Dermis microvascular lymphatic vessel endothelial cell (primary cell): ENCODE results near the gene PTCHD4. TPM values are rescaled to one million over a fixed set of nuclear protein-coding genes. Genes with fewer than 3 reads are reported as not detected.
"Not testable (repeated sequence)": the region's sequence is repeated elsewhere in the genome, so short reads cannot be mapped to it uniquely, and the experiment has no call there.

Experiments used
- DNase-seq, 2 donors: peaks; one replicate each; pipeline versions ENCODE4 v3.0.0 to v3.0.0-alpha.2; 2010; ENCODE audit warnings: low read depth in 2 of 2
- total RNA-seq: library from RNA; depleted of rRNA; stranded (reverse); fragments of >200 nt; gene quantifications from 2 replicates; pipeline ENCODE4 v1.2.1, GENCODE V29; 2014

PTCHD4 gene
- 12.5 and 13.3 TPM in 2 replicates for total RNA-seq

DNA sequence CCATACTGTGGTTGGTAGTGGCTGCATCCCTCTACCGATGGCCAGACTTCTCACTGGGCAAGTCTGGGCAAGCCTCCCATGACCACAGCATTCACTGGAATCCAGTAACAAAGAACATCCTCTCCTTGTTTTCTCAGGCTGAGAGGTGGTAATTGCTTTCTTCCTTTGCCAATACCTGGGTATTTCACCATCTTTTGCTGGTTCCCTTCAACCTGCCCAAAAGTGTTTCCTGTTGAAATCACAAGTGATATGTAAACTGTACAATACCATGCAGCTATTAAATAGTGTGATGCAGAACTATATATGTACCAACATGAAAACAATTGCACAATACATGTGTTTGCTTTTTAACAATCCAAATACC is at the start of gene PTCHD4:
TSS of gene PTCHD4 (minus strand) at position 55 of the 364 bp plus-strand sequence. CDS start 42,240 bp downstream, outside the sequence.
- DNase-seq: peak; percentile 86 to 97

DNA sequence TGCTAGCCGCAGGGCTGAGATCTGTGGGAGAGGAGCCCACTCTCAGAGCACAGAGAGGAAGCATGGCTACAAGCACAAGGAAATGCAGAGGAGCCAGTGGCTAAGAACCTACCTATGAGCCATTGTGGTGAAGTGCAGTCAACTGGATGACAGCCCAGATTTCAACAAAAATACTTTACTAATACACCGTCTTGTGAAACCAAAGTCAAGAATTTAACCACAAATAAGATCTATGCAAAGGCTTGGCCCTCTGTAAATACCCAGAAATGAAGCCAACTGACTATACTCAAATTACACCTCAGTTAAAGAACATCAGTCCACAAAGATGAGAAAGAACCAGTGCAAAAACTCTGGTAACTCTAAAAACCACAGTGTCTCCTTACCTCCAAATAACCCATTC is 40.1 kb upstream of the PTCHD4 start:
- no peak for DNase-seq

DNA sequence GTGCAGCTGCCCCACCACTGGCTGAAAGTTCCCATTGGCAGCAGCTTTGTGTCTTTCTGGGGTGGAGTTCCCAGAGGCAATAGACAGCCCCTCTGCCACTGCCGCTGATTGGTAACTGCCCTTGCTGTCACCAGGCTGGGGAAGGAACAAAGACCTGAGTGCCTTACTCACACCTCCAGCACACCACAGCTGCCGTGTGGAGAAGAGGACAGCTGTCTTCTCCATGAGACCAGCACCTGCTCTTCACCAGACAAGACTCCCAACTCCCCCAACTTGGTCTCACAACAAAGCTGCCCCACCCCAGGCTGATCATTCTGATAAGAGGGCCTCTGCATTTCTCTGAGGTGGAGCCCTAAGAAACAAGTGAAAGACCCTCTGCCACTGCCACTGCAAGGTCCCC is 39.7 kb upstream of the PTCHD4 start:
- no peak for DNase-seq

DNA sequence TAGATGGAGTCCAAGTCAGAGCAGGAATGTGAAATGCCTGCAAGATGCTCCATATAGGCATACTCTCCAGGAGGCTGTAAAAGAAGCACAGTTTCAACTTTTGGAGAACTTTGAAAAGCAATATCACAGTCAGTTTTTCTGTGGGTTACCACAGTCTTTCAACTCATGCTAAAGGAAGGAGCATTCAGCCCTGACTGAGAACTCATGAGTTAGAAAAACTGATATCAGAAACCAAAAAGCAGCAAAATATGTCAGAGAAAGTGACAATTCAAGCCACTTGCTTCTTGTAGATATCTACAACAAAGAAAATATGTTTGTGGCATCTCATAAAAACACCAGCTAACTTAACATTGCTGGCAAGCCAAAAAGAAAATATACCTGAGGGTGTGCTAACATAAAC is 36.1 kb upstream of the PTCHD4 start:
- DNase-seq: no peak

DNA sequence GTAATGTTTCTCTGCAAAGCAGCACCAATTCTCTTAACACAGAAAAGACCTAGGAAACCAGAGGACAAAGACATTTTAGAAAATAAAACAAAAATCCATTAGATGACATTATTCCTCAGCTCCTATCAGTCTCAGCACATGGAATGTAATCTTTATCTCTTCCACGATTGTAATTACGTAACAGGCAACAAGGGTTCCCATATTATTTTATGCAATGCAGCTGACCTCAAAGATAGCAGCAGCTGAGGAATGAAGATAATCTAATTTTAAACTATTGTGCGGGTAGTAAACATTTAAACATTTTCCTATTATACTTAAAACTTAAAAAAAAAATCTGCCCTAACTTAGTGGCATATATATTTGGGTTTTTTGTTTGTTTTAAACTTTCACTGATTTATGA is 33.0 kb upstream of the PTCHD4 start:
- DNase-seq: no peak

DNA sequence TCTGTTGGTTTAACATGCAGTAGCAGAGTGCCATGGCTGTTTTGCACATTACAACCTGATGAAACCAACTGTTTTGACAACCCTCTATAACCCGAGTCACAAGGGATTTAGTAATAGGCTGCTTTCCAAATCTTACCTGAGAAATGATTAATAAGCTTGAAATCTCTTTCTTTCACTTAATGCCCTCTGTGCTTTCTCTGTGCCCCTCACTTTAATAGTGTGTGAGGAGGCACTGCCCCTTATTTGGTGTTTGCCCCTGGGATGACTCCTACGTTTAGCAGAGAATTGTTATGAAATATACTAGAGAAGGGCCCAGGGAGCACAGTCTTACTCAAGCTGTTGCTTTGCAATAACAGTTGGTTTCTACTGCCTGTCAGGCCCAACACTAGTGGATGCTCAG is 31.0 kb upstream of the PTCHD4 start:
- DNase-seq: no peak

DNA sequence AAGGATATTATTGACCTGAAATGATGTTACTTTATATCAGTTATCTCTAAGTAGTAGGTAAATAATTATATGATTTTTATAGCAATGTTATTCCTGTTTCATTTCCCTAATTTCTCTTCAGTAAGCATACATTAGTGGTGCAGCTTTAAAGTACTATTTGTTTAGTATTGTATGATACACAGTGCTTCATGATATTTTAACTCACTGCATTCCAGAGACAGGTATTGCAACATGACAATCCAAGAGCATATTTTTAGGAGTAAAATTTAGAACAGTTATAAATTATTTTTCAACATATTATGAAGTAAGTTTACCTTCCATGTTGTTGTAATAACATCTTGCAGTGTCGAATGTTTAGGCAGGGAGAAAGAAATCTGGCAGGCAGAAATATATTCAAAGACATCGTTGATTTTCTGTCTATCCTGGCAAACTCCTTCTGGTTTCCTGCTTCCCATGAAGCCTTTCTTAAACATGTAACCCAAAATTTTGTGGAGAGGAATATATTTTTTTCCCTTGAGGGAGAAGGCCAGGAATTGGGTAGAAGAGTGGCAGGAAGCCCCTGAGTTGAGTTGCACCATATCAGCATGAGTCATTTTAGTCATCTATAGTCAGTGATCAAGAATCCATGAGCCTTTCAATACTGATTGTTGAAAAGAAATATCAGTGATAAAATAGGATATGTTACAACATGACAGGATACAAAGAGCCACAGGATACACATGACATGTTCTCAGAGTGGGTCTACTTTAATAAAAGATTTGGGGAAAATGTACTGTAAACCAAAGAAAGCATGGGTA is 29.0 kb upstream of the PTCHD4 start:
- no peak for DNase-seq

DNA sequence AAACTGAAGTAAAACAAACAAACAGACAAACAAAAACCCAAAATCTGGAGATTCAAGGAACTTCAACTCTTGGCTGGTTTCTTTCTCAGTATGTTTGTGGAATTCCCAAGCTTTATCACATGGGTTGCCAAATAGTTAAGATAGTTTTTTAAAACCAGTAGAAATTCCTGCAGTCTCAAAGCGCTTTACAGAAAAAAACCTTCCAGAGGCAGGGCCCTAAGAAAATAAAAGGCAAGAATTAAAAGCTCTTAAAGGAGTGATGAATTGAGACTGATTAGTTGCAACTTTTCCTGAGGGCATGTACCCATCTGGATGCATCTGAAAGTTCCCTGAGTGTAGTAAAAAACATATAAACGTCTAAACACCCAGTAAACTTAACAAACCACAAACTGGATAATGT is 25.9 kb upstream of the PTCHD4 start:
- no peak for DNase-seq

DNA sequence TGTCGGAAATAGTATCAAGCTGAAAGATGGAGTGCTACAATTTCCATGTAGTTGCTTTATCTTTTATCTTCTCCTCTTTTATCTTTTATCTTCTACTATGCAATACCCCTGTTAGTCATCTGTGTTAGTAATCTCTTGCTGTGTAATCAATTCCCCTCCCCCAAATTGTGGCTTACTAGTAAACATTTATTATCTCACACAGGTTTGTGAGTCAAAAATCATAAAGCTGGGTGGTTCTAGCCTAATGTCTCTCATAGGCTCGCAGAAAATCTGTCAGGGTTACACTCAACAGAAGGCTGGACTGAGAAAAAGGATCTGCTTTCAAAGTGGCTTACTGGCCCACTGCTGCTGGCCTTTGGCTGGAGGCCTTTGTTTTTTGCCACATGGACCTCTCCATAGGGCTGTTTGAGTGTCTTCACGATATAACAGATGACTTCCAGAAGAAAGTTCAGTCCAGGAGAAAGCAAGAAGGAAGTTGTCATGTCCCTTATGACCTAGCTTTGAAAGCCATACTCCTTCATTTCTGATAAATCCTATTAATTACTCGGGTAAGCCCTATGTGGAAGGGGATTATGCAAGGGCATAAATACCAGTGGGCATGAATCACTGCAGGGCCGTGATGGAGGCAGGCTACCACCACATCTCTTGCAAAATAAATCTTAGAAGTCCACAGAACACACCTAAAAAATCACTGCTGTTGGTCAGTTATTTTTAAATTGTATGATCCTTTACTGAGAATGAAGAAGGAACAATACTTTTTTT is 24.5 kb upstream of the PTCHD4 start:
- no peak for DNase-seq

DNA sequence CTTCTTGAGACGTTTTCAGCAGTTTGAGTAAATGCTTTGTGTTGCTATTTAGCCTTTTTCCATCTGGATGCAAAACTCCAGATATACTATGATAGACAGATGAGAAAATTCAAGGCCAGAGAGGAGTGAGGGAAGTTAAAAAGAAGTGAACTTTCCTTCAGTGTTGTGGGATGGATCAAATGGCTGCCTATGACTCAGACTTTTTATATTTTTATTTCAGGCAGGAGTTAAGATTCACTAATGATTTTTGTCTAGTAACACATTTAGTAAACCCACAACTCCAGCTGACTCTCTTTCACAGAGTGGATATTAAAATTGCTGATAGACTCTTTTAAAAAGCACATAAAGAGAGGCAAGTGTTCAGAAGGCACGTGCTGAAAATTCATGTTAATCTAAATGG is 23.2 kb upstream of the PTCHD4 start:
- DNase-seq: no peak

DNA sequence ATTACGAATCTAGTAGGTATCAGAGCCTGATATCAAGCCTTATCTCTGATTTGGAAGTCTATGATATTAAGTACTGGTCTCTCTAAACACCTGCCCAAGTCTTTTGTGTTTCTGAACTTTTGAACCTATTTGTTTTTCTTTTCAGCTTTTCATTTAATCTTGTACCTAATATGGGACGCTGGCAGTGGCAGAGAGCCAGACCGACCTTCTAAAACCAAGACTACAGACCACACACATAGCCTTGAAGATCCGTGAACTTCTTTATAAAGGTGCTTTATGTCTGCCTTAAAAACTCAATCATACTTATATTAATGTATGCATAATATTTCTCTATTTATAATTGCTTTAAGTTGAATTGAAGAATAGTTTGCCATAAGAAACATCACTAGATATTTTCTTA is 12.6 kb upstream of the PTCHD4 start:
- DNase-seq: no peak

DNA sequence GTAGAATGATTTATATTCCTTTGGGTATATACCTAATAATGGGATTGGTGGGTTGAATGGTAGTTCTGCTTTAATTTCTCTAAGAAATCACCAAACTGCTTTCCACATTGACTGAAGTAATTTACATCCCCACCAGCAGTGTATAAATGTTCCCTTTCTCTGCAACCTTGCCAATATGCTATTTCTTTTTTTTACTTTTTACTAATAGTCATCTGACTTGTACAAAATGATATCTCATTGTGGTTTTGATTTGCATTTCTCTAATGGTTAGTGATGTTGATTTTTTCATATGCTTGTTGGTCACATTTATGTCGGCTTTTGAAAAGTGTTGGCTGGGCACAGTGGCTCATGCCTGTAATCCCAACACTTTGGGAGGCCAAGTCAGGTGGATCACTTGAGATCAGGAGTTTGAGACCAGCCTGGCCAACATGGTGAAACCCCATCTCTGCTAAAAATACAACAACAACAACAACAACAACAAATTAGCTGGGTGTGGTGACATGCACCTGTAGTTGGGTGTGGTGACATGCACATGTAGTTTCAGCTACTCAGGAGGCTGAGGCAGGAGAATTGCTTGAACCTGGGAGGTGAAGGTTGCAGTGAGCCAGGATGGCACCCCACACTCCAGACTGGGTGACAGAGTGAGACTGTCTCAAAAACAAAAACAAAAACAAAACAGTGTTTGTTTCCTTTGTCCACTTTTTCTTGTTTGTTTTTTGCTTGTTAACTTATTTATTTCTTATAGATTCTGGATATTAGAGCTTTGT is 11.2 kb upstream of the PTCHD4 start:
- DNase-seq: not testable (repeated sequence)

DNA sequence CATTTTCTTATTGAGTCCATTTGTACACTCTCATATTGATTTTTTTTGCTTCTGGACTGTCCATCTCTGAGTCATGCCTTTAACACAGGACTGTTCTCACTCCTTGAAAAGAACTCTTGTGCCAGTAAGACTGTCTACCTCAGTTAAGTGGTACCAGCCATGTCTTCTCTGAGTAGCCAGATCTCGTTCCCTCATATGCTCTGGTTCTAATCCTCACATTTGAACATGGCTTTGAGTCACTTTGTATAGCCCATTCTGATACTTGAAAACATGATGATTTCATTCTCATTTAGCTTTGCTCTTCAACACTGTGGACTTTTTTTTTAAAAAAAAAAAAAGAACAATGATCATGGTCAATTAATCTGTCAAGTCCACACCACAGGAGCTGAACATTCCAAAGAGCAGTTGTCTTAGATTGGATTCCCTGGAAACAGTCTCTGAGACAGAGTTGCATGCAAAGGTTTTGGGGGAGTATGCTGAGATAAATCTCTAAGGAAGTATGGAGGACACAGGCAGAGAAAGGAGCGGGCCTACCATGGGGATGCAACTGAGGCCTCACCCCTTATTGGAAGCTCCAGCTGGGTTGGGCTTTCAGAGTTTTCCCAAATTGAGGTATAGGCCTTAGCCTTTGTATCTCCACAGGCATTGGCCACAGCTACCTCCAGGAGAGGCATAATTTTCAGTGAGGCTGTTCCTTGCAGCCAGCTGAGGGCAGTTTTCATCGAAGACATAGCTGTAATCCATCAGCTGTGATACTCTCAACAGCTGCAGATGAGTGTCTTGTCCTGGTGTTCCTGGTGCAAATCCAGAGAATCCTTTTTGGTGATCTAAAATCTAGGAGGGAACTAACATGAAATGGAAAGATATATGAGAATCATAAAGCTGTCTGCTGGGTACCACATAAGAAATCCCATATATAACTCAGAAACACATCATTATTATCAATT is 6.0 kb upstream of the PTCHD4 start:
- DNase-seq: no peak

DNA sequence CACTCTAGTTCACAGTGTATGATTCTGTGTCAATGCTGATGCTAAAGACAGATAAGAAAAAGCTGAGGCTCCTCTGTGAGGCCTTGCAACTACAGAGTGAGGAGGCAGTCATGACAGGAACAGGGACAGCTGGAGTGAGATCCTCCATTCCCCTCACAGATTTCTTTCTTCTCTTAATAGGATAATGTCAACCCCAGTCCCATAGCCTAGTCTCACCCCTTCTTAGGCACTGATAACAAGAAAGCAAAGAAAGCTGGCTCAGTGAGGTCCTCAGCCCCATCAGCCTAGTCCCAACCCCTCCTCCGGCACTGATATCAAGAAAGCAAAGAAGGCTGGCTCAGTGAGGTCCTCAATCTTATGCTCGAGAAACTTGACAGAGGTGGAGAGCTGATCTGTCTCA is 2.1 kb upstream of the PTCHD4 start:
- DNase-seq: no peak

DNA sequence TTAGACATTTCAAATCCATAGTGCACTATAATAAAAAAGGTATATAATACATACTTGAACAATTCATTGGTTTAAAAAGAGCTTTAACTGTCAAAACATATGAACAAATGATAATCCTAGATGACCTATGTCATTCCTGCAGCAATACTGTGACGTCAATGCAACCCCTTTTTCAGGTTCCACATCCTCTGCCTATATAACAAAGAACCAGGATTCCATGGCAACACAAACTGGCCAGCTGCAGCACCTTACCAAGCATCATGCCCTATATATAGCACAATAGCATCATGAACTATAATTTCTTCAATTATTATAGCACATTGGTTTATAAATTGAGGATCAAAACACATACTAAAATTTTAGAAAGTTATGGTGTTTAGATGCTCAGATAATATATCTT is 578 bp upstream of the PTCHD4 start:
- DNase-seq: peak; percentile 73 to 77

DNA sequence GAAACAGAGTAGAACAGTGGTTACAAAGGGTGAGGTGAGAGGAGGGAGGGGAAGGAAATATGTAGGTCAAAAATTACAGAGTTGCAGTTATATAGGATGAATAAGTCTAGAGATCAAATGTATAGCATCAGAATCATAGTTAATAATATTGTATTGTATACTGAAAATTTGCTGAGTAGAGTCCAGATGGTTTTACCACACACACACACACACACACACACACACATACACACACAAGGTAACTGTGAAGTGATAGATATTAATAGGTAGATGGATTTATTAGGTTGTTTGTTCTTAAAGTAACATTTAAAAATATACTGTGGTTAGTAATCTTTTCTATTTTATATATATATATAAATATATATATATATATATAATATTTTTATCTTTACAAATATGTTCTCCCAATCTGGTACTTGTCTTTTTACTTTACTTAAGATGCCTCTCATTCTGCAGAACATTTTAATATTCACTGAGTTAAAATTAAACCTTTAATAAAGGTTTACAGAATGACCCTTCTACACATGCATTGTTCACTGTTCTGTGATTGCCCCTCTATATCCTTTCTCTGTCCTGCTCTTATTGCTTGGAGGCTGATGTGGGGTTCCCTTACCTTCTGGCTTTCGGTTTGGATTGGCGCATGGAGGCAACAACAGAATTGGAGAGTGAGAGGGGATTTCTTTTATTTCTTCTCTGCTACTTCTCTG is 408 bp downstream of the PTCHD4 start:
- DNase-seq: peak; percentile 23 to 50

DNA sequence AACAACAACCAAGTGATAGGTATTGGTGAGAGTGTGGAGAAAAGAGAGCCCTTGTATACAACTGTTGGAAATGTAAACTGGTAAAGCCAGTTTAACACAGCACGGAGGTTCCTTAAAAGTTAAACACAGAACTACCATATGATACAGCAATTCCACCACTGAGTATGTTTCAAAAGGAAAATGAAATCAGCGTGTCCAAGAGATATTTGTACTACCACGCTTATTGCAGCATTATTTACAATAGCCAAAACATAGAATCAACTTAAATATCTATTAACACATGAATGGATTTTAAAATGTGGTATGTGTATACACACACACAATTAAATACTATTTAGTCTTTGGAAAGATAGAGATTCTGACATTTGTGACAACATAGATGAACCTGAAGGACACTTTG is 1.1 kb downstream of the PTCHD4 start:
- DNase-seq: peak; percentile 36 to 40

DNA sequence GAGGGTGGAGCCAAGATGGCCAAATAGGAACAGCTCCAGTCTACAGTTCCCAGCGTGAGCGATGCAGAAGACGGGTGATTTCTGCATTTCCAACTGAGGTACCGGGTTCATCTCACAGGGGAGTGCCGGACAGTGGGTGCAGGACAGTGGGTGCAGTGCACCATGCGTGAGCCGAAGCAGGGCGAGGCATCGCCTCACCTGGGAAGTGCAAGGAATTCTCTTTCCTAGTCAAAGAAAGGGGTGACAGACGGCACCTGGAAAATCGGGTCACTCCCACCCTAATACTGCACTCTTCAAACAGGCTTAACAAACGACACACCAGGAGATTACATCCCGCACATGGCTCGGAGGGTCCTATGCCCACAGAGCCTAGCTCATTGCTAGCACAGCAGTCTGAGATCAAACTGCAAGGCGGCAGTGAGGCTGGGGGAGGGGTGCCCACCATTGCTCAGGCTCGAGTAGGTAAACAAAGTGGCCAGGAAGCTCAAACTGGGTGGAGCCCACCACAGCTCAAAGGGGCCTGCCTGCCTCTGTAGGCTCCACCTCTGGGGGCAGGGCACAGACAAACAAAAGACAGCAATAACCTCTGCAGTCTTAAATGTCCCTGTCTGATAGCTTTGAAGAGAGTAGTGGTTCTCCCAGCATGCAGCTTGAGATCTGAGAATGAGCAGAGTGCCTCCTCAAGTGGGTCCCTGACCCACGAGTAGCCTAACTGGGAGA is 8.4 kb downstream of the PTCHD4 start:
- not testable (repeated sequence) for DNase-seq

DNA sequence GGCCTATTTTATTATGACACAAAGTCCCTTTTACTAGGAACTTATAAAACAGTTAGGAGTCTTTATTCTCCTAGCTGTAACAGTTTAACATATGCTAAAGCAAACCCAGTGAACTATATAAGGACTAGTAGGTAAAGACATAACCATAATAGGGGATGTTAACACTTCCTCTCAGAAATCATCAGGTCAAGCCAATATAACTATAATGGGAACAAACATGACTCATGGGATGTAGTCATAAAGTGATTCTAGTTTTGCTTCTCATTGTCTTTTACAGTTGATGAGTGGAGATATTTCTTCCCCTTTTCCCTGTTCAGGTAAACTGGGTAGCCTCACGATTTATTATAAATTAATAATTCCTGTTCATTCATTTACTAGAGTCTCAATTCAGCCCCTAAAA is 9.7 kb downstream of the PTCHD4 start:
- peak; percentile 56 to 69 for DNase-seq

DNA sequence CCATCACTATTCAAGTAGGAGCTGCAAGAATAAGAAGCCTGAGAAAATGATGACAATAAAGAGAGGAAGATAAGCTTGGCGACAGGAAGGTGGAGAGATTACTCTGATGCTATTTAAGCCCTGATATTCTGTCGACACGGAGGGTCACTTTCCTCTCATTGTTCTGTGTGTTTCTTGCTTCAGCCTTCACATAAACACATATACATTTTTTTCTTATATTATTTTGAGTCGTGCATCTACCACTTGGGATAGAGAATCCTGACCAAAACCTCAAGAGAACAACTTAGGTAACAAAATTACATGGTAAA is 10.5 kb downstream of the PTCHD4 start:
- peak in 1 of 2 donors; percentile 49 for DNase-seq
